ENCODE data around the gene TSPAN7. TPM values are rescaled to one million over a fixed set of nuclear protein-coding genes. Genes with fewer than 3 reads are reported as not detected.

The TSPAN7 gene
- total RNA-seq, 1 donor from 2014 or later = 54.0 TPM

DNA sequence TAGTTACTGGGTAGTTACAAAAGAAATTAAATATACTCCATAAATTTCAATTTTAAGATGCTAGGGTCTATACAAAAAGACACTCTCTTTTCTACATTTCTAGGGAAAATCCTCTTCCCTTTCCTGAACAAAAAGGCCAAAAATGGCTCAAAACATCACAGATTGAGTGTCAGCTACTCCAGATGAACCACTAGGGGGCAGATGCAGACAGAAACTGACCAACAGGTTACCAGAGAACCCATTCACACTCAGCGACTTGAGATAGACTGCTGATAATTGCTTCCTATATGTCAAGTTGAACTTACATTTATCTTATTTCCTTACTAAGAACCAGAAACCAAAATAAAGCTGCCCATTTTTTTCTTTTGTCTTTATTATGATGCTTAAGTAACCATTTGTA is 156.5 kb downstream of the TSPAN7 start:
- no peaks in the 10 kb centered on the region for H3K36me3 Mint-ChIP-seq (ENCODE audit: unreplicated experiment)
- peaks cover 2% of the 10 kb centered on the region for H3K27me3 Mint-ChIP-seq (ENCODE audit: unreplicated experiment)
- TF ChIP-seq, protein P1, sequence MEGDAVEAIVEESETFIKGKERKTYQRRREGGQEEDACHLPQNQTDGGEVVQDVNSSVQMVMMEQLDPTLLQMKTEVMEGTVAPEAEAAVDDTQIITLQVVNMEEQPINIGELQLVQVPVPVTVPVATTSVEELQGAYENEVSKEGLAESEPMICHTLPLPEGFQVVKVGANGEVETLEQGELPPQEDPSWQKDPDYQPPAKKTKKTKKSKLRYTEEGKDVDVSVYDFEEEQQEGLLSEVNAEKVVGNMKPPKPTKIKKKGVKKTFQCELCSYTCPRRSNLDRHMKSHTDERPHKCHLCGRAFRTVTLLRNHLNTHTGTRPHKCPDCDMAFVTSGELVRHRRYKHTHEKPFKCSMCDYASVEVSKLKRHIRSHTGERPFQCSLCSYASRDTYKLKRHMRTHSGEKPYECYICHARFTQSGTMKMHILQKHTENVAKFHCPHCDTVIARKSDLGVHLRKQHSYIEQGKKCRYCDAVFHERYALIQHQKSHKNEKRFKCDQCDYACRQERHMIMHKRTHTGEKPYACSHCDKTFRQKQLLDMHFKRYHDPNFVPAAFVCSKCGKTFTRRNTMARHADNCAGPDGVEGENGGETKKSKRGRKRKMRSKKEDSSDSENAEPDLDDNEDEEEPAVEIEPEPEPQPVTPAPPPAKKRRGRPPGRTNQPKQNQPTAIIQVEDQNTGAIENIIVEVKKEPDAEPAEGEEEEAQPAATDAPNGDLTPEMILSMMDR (IDR thresholded peaks at IDR 0.05; ENCODE audit: partially characterized antibody, unreplicated experiment) = peak; percentile 50
- no peak overlapping the region for H3K27ac Mint-ChIP-seq (ENCODE audit: unreplicated experiment)
- H3K4me3 Mint-ChIP-seq (ENCODE audit: unreplicated experiment) = no peak overlapping the region
- H3K9me3 Mint-ChIP-seq (ENCODE audit: unreplicated experiment) = no peaks in the 10 kb centered on the region
- no peaks in the 10 kb centered on the region for H3K4me1 Mint-ChIP-seq (ENCODE audit: low read depth, unreplicated experiment)
- DNase-seq = no peak

- Mint-ChIP-seq H3K9me3 (ENCODE audit: unreplicated experiment) (no peaks in the 10 kb centered on the region), H3K4me3 (ENCODE audit: unreplicated experiment) (no peak overlapping the region)
Measured at GRCh38 chrX:38718311-38718710, 157.0 kb downstream of the TSPAN7 start.

DNA sequence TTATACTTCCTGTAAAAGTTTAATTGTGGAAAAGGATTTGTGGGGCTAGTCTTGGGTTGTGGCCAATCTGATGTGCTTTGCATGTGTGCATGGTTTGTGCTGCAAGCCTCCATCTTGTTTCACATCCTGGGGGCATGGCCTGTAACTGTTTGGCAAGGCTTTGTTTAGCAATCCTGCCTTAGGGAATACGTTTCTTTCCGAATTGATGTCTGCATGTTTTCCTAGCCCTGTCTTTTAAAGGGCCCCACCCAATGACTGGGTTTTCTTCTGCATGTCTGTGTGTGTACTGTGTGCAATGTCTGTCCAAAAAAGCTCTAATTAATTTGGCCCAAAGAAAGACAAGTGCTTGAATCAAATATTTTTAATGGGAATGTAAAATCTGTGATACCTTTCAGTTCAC is 165.3 kb downstream of the TSPAN7 start:
- TF ChIP-seq, protein P1 (IDR thresholded peaks at IDR 0.05; ENCODE audit: partially characterized antibody, unreplicated experiment) = no peak
- Mint-ChIP-seq H3K27me3 (ENCODE audit: unreplicated experiment) (no peaks in the 10 kb centered on the region), H3K4me3 (ENCODE audit: unreplicated experiment) (no peak overlapping the region), H3K9me3 (ENCODE audit: unreplicated experiment) (no peaks in the 10 kb centered on the region), H3K27ac (ENCODE audit: unreplicated experiment) (no peak overlapping the region), H3K36me3 (ENCODE audit: unreplicated experiment) (no peaks in the 10 kb centered on the region), H3K4me1 (ENCODE audit: low read depth, unreplicated experiment) (peaks cover 4% of the 10 kb centered on the region)
- DNase-seq = no peak

More at GRCh38 chrX:38718311-38718710, 157.0 kb downstream of the TSPAN7 start:
- H3K27ac Mint-ChIP-seq (ENCODE audit: unreplicated experiment) = no peak overlapping the region
- TF ChIP-seq, protein P1 (IDR thresholded peaks at IDR 0.05; ENCODE audit: partially characterized antibody, unreplicated experiment) = no peak
- DNase-seq = no peak
- H3K4me1 Mint-ChIP-seq (ENCODE audit: low read depth, unreplicated experiment) = no peaks in the 10 kb centered on the region
- H3K27me3 Mint-ChIP-seq (ENCODE audit: unreplicated experiment) = peaks cover 2% of the 10 kb centered on the region
- H3K36me3 Mint-ChIP-seq (ENCODE audit: unreplicated experiment) = no peaks in the 10 kb centered on the region

- H3K4me1 Mint-ChIP-seq (ENCODE audit: low read depth, unreplicated experiment) = peaks cover 4% of the 10 kb centered on the region
- TF ChIP-seq, protein P1 (IDR thresholded peaks at IDR 0.05; ENCODE audit: partially characterized antibody, unreplicated experiment) = no peak
Measured at GRCh38 chrX:38727668-38728067, 166.3 kb downstream of the TSPAN7 start.

DNA sequence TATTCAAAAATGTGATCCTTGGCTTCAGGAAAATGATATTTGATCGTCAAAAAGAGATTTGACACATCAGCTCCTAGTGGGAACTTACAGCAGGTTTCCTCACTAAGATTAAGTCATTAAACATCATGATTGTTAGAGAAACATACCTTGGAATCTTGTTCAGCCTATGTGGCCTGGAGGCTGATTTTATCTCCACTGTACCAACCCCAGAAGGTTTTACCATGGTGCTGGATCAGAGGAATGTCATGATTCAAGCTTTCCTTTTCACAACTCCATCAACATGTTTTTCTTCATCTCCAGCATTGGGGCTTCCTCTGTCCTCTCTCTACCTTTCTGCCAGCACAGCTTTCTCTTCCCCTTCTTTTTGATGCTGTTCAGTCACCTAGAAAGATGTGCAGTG is 171.5 kb downstream of the TSPAN7 start:
- no peak overlapping the region for H3K27ac Mint-ChIP-seq (ENCODE audit: unreplicated experiment)
- H3K9me3 Mint-ChIP-seq (ENCODE audit: unreplicated experiment) = no peaks in the 10 kb centered on the region
- no peaks in the 10 kb centered on the region for H3K36me3 Mint-ChIP-seq (ENCODE audit: unreplicated experiment)
- TF ChIP-seq, protein P1 (IDR thresholded peaks at IDR 0.05; ENCODE audit: partially characterized antibody, unreplicated experiment) = no peak
- H3K4me1 Mint-ChIP-seq (ENCODE audit: low read depth, unreplicated experiment) = no peaks in the 10 kb centered on the region
- no peaks in the 10 kb centered on the region for H3K27me3 Mint-ChIP-seq (ENCODE audit: unreplicated experiment)
- no peak for DNase-seq
- no peak overlapping the region for H3K4me3 Mint-ChIP-seq (ENCODE audit: unreplicated experiment)

More at GRCh38 chrX:38727668-38728067, 166.3 kb downstream of the TSPAN7 start:
- H3K4me3 Mint-ChIP-seq (ENCODE audit: unreplicated experiment) = no peak overlapping the region
- no peak overlapping the region for H3K27ac Mint-ChIP-seq (ENCODE audit: unreplicated experiment)
- H3K27me3 Mint-ChIP-seq (ENCODE audit: unreplicated experiment) = no peaks in the 10 kb centered on the region
- no peaks in the 10 kb centered on the region for H3K9me3 Mint-ChIP-seq (ENCODE audit: unreplicated experiment)
- H3K36me3 Mint-ChIP-seq (ENCODE audit: unreplicated experiment) = no peaks in the 10 kb centered on the region
- no peak for DNase-seq

Other genes starting within 250 kb of the TSPAN7 start
- 4.6 TPM for gene RPGR, start 234.0 kb upstream of the TSPAN7 start, total RNA-seq (ENCODE audit: unreplicated experiment)
- not detected for gene OTC, start 208.9 kb upstream of the TSPAN7 start, total RNA-seq (ENCODE audit: unreplicated experiment)
- 44.9 TPM for gene MID1IP1, start 239.9 kb downstream of the TSPAN7 start, total RNA-seq (ENCODE audit: unreplicated experiment)